GM12878 (cell line): ENCODE measurements around the gene PRDM16. TPM values are rescaled to one million over a fixed set of nuclear protein-coding genes. Genes with fewer than 3 reads are reported as not detected.

Experiments used
- ATAC-seq: fragments of 200-7000 bp; cut with Tn5 transposase; 3 replicates; pipeline ENCODE4 v1.9.1; 2020; ENCODE audit warnings: mild to moderate bottlenecking, moderate library complexity
- BruUV-seq: library from RNA; stranded (reverse); fragments of 400-500 nt; replicated peaks from 2 replicates; lab custom pipeline; 2021; lab: Mats Ljungman, UMichigan
- CTCF ChIA-PET: fragments of 300-600 bp; sonication (Branson Sonifier 250); formaldehyde crosslinking; extraction: SDS; loops from one replicate; lab custom pipeline; 2021; ENCODE audit warnings: inconsistent platforms; lab: Yijun Ruan, JAX
- POLR2A ChIA-PET: fragments of 350-600 bp; formaldehyde crosslinking; extraction: SDS; loops from one replicate; lab custom pipeline; 2021; ENCODE audit warnings: inconsistent platforms; lab: Charles Lee
- RAD21 ChIA-PET: fragments of 300-600 bp; sonication (Branson Sonifier 250); formaldehyde crosslinking; loops from one replicate; lab custom pipeline; 2023; ENCODE audit warnings: antibody characterized with exemption; ENCODE audit not compliant: unreplicated experiment; lab: Charles Lee
- SMC1A ChIA-PET: fragments of 300-600 bp; sonication (Branson Sonifier 250); formaldehyde crosslinking; loops from one replicate; lab custom pipeline; 2023; ENCODE audit not compliant: unreplicated experiment, uncharacterized antibody; lab: Charles Lee
- DNase-seq: peaks from one replicate; pipeline ENCODE4 v3.0.0-alpha.2; 2011; ENCODE audit warnings: low read depth, low spot score
- FAIRE-seq: peaks from 3 replicates; lab custom pipeline; 2011; peaks lifted over from hg19 to GRCh38; lab: Jason Lieb, UNC
- H2AFZ ChIP-seq: 2 replicates; pipeline ENCODE4 v1.6.0; 2011; ENCODE audit warnings: low read depth, low read length, control low read depth; ENCODE audit not compliant: control insufficient read depth
- H3K27ac ChIP-seq: 2 replicates; pipeline ENCODE4 v1.5.1; 2011; ENCODE audit warnings: control low read depth; ENCODE audit not compliant: control insufficient read depth, insufficient read depth
- H3K27me3 ChIP-seq, 2 experiments: replicated peaks in 1 of 2; 2 replicates each; pipeline versions ENCODE4 v1.6.0 to v1.6.1; 2011; ENCODE audit warnings: low read length in 1 of 2; ENCODE audit not compliant: control insufficient read depth in 2 of 2, insufficient read depth in 2 of 2
- H3K36me3 ChIP-seq, 2 experiments: 2 replicates each; pipeline ENCODE4 v1.5.1; 2011; ENCODE audit warnings: low read length in 1 of 2; ENCODE audit not compliant: control insufficient read depth in 2 of 2, insufficient read depth in 2 of 2
- H3K4me1 ChIP-seq: 2 replicates; pipeline ENCODE4 v1.6.1; 2011; ENCODE audit warnings: mild to moderate bottlenecking, low read length, moderate library complexity, mixed read lengths; ENCODE audit not compliant: control insufficient read depth, insufficient read depth
- H3K4me2 ChIP-seq: 2 replicates; pipeline ENCODE4 v1.6.0; 2011; ENCODE audit warnings: control low read depth; ENCODE audit not compliant: control insufficient read depth, insufficient read depth
- H3K4me3 ChIP-seq: fragments of 200-600 bp; sonication (generic); 2 replicates; pipeline ENCODE4 v1.5.1; 2016
- H3K79me2 ChIP-seq: 2 replicates; pipeline ENCODE4 v1.6.0; 2011; ENCODE audit warnings: low read length; ENCODE audit not compliant: control insufficient read depth, insufficient read depth
- H3K9ac ChIP-seq: 2 replicates; pipeline ENCODE4 v1.8.0; 2011; ENCODE audit warnings: low read length, control low read depth, mixed read lengths; ENCODE audit not compliant: control insufficient read depth, insufficient read depth
- H3K9me3 ChIP-seq: replicated peaks from 3 replicates; pipeline ENCODE4 v1.5.1; 2011; ENCODE audit warnings: mild to moderate bottlenecking, low read length; ENCODE audit not compliant: control insufficient read depth, insufficient read depth
- H4K20me1 ChIP-seq: 2 replicates; pipeline ENCODE4 v1.6.0; 2011; ENCODE audit not compliant: control insufficient read depth, insufficient read depth
- DPF2 ChIP-seq: fragments of 450-650 bp; IDR thresholded peaks from 2 replicates; pipeline ENCODE4 v1.6.1; 2017; ENCODE audit warnings: mild to moderate bottlenecking
- FOS ChIP-seq: IDR thresholded peaks from 3 replicates; pipeline ENCODE4 v1.6.1; 2011; ENCODE audit warnings: borderline replicate concordance; ENCODE audit not compliant: insufficient read length; ENCODE audit errors: extremely low read depth
- KLF5 ChIP-seq: fragments of 450-650 bp; IDR thresholded peaks from 2 replicates; pipeline ENCODE4 v1.6.1; 2014; ENCODE audit warnings: mild to moderate bottlenecking; ENCODE audit not compliant: partially characterized antibody
- NBN ChIP-seq: fragments of 450-650 bp; IDR thresholded peaks from 2 replicates; pipeline ENCODE4 v1.6.1; 2016
- NFXL1 ChIP-seq: fragments of 450-650 bp; IDR thresholded peaks from 2 replicates; pipeline ENCODE4 v1.6.1; 2017; ENCODE audit warnings: antibody characterized with exemption, mild to moderate bottlenecking, borderline replicate concordance
- NR2C2 ChIP-seq: IDR thresholded peaks from 2 replicates; pipeline ENCODE4 v1.6.1; 2011; ENCODE audit warnings: borderline replicate concordance, low read depth; ENCODE audit not compliant: control insufficient read depth, insufficient read length
- NR2F1 ChIP-seq: fragments of 450-650 bp; conservative IDR thresholded peaks from 2 replicates; pipeline ENCODE4 v1.6.1; 2017; ENCODE audit warnings: mild to moderate bottlenecking
- SMAD1 ChIP-seq: fragments of 450-650 bp; IDR thresholded peaks from 2 replicates; pipeline ENCODE4 v1.6.1; 2018; ENCODE audit warnings: mild to moderate bottlenecking, low read depth; ENCODE audit not compliant: partially characterized antibody
- SUPT20H ChIP-seq: IDR thresholded peaks from 2 replicates; pipeline ENCODE4 v1.6.1; 2011; ENCODE audit warnings: low read depth, mild to moderate bottlenecking, low read length, moderate library complexity, borderline replicate concordance; ENCODE audit not compliant: control insufficient read depth
- SUZ12 ChIP-seq: fragments of 200-600 bp; sonication (generic); IDR thresholded peaks from one replicate; pipeline ENCODE4 v1.6.1; 2018; ENCODE audit warnings: antibody characterized with exemption, mild to moderate bottlenecking; ENCODE audit not compliant: unreplicated experiment
- TCF12 ChIP-seq: IDR thresholded peaks from 2 replicates; pipeline ENCODE4 v1.6.1; 2011; ENCODE audit warnings: low read depth, mild to moderate bottlenecking, low read length
- TCF7 ChIP-seq: IDR thresholded peaks from 2 replicates; pipeline ENCODE4 v1.6.1; 2014; ENCODE audit warnings: antibody characterized with exemption, borderline replicate concordance
- ZNF274 ChIP-seq: IDR thresholded peaks from one replicate; pipeline ENCODE4 v1.8.0; 2011; ENCODE audit not compliant: insufficient read length, insufficient read depth
- WGBS: methylation state at CpG from one replicate; pipeline ENCODE4 v1.1.6; 2016; ENCODE audit warnings: low lambda C conversion rate; ENCODE audit not compliant: insufficient replicate concordance, insufficient coverage; ENCODE audit errors: missing lambda C conversion rate; 5-methylcytosine and 5-hydroxymethylcytosine counted together
- in situ Hi-C: fragments of 300-500 bp; cut with MboI; formaldehyde crosslinking; loops from 9 replicates; pipeline ENCODE4 v1.14.3; 2018; ENCODE audit warnings: mixed read lengths
- intact Hi-C: fragments of 100-400 bp; cut with micrococcal nuclease; formaldehyde crosslinking; loops from one replicate; pipeline ENCODE4 v1.14.2; 2022; ENCODE audit not compliant: unreplicated experiment
- polyA plus RNA-seq, 11 experiments: library from polyadenylated mRNA; depleted of rRNA in 4 of 11; unstranded in 6 of 11; stranded (reverse) in 5 of 11; fragments of >200 nt; fragmentation: Nextera tagmentation in 4 of 11; fragmentation: Illumina TruSeq in 1 of 11; extraction: Ambion mirVana in 4 of 11; extraction: Trizol in 1 of 11; gene quantifications; 1 replicate in 1 of 11; 2 replicates in 10 of 11; pipeline versions ENCODE4 v1.2.1 to v1.2.3, GENCODE V29; 2011 to 2016; ENCODE audit warnings: inconsistent platforms in 2 of 11, missing spikeins in 2 of 11, low read depth in 1 of 11
- total RNA-seq, 4 experiments: library from RNA; depleted of rRNA in 3 of 4; stranded (reverse); fragments of >200 nt in 3 of 4; fragmentation: Illumina TruSeq in 1 of 4; extraction: Trizol in 1 of 4; gene quantifications; 2 replicates each; pipeline versions ENCODE4 v1.2.1 to v1.2.3, GENCODE V29; 2013 to 2021
- TF ChIP-seq, protein P1 (sequence below): fragments of 450-650 bp; IDR thresholded peaks from 2 replicates; pipeline ENCODE4 v1.6.1; 2017; ENCODE audit warnings: low read depth, mild to moderate bottlenecking, moderate library complexity
- TF ChIP-seq, protein P2 (sequence below): IDR thresholded peaks from 2 replicates; pipeline ENCODE4 v1.6.1; 2012; ENCODE audit warnings: low read depth, low read length, improper control_type of control experiment
- TF ChIP-seq, protein P3 (sequence below): fragments of 450-650 bp; IDR thresholded peaks from 2 replicates; pipeline ENCODE4 v1.6.1; 2016; ENCODE audit warnings: mild to moderate bottlenecking

The PRDM16 gene
- total and polyA plus RNA-seq, 10 of the 15 experiments (the other 5 are each of a cell fraction or from before 2014, with no cell fraction given), result 0.03 TPM; not detected in 9

DNA sequence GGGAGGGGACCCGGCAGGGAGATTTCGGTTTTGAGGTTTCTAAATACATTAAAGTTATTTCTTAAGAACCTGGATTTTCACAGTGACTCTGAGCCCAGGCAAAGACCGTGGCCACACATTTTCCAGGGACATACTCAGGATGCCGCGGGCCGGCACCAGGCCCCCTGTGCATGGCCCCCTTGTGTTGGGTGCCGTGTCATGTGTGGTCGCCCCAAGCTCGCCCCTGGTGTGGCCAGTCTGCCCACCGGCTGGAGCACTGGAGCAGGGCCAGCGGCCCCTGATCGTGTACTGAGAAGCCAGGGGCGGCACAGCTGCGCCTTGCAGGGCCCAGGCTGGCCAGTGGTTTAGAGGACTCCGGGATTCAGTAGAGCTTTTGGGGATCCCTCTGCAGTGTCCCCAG lies 412.0 kb downstream of the PRDM16 start:
- H3K4me1 ChIP-seq, result no peaks in the 10 kb centered on the region
- RAD21 ChIA-PET, result interaction anchor here (0.7 kb wide), 1 partner anchor 297 kb away, joined by 3 read pairs; no protein-coding TSS in a partner anchor
- POLR2A ChIA-PET, result no interaction called here
- no peaks in the 10 kb centered on the region for H3K9me3 ChIP-seq
- 30% methylated on average over 15 of the region's 15 CpGs for WGBS
- H3K27ac ChIP-seq, result no peak overlapping the region
- in situ Hi-C loops (loop anchor here (10.0 kb wide), 1 partner anchor 144 kb away; the partner anchor contains the start of gene TPRG1L), intact Hi-C loops (no loop called here)
- no peaks in the 10 kb centered on the region for H3K79me2 ChIP-seq
- SMC1A ChIA-PET, result no interaction called here
- ATAC-seq (no peak), FAIRE-seq (no peak), DNase-seq (no peak)
- no peak overlapping the region for H3K9ac ChIP-seq
- H3K4me2 ChIP-seq, result no peak overlapping the region
- CTCF ChIA-PET, result interaction anchor here (1.2 kb wide), 1 partner anchor 28 kb away, joined by 5 read pairs; no protein-coding TSS in a partner anchor
- no peak overlapping the region for H2AFZ ChIP-seq
- no peaks in the 10 kb centered on the region for H3K27me3 ChIP-seq
- H4K20me1 ChIP-seq, result no peaks in the 10 kb centered on the region
- TF ChIP-seq SUZ12 (no peak), TCF7 (no peak), NFXL1 (no peak), SUPT20H (no peak), FOS (no peak), NBN (no peak), KLF5 (no peak), DPF2 (no peak), NR2C2 (no peak), TCF12 (no peak), SMAD1 (no peak), NR2F1 (no peak), ZNF274 (no peak)
- TF ChIP-seq, protein P1, sequence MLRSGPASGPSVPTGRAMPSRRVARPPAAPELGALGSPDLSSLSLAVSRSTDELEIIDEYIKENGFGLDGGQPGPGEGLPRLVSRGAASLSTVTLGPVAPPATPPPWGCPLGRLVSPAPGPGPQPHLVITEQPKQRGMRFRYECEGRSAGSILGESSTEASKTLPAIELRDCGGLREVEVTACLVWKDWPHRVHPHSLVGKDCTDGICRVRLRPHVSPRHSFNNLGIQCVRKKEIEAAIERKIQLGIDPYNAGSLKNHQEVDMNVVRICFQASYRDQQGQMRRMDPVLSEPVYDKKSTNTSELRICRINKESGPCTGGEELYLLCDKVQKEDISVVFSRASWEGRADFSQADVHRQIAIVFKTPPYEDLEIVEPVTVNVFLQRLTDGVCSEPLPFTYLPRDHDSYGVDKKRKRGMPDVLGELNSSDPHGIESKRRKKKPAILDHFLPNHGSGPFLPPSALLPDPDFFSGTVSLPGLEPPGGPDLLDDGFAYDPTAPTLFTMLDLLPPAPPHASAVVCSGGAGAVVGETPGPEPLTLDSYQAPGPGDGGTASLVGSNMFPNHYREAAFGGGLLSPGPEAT, result no peak
- TF ChIP-seq, protein P2, sequence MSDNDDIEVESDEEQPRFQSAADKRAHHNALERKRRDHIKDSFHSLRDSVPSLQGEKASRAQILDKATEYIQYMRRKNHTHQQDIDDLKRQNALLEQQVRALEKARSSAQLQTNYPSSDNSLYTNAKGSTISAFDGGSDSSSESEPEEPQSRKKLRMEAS, result no peak
- TF ChIP-seq, protein P3, sequence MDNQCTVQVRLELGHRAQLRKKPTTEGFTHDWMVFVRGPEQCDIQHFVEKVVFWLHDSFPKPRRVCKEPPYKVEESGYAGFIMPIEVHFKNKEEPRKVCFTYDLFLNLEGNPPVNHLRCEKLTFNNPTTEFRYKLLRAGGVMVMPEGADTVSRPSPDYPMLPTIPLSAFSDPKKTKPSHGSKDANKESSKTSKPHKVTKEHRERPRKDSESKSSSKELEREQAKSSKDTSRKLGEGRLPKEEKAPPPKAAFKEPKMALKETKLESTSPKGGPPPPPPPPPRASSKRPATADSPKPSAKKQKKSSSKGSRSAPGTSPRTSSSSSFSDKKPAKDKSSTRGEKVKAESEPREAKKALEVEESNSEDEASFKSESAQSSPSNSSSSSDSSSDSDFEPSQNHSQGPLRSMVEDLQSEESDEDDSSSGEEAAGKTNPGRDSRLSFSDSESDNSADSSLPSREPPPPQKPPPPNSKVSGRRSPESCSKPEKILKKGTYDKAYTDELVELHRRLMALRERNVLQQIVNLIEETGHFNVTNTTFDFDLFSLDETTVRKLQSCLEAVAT, result no peak
- TF ChIP-seq, all 136 proteins: peak for 0
- Histone ChIP-seq H3K4me3 (no peak overlapping the region), H3K36me3 (no peaks in the 10 kb centered on the region)
- BruUV-seq, result no TSS peak
